ENCODE results near the gene PRMT9. TPM values are rescaled to one million over a fixed set of nuclear protein-coding genes. Genes with fewer than 3 reads are reported as not detected.

The PRMT9 gene
- total RNA-seq (2022; extraction: Qiagen RNA extraction; ENCODE audit: low read depth): 1.7 to 3.6 TPM (median 2.9 TPM) in 5 replicates

GRCh38 chr4:147683717-147684700 is at the start of gene PRMT9:
Gene PRMT9 (minus strand): TSS chr4:147684163. CDS start chr4:147683987, 176 bp downstream.

GRCh38 chr4:147731580-147732517 is 47.9 kb upstream of the PRMT9 start, which contains the start of gene ARHGAP10:
Gene ARHGAP10 (plus strand): TSS chr4:147732088. CDS start chr4:147732302, 214 bp downstream.

GRCh38 chr4:147617173-147617840 is 66.7 kb downstream of the PRMT9 start, which contains the start of gene TMEM184C:
Gene TMEM184C (plus strand): TSS chr4:147617397. CDS start chr4:147617957, 560 bp downstream.

Other genes with a start within 250 kb of the PRMT9 start
- gene EDNRA, start 203.1 kb downstream of the PRMT9 start, total RNA-seq (2022; extraction: Qiagen RNA extraction; ENCODE audit: low read depth): 0.30 to 0.62 TPM (median 0.31 TPM) in 5 replicates
- gene TMEM184C, start 66.8 kb downstream of the PRMT9 start, total RNA-seq (2022; extraction: Qiagen RNA extraction; ENCODE audit: low read depth): 17.6 to 22.7 TPM (median 21.3 TPM) in 5 replicates
- 14.4 to 16.7 TPM (median 15.6 TPM) in 5 replicates for gene ARHGAP10, start 47.9 kb upstream of the PRMT9 start, total RNA-seq (2022; extraction: Qiagen RNA extraction; ENCODE audit: low read depth)